ENCODE measurements around the gene DOCK3. TPM values are rescaled to one million over a fixed set of nuclear protein-coding genes. Genes with fewer than 3 reads are reported as not detected.

DOCK3 gene
- total and polyA plus RNA-seq, 2 donors (not counting 3 experiments of a cell fraction or from before 2014, with no cell fraction given): 0.08 to 0.13 TPM

GRCh38 chr3:51297333-51297732 lies 622.6 kb downstream of the DOCK3 start:
- BruUV-seq (replicated peaks): no TSS peak
- TF ChIP-seq MYC (IDR thresholded peaks at IDR 0.05; ENCODE audit: low read depth, low read length) (no peak), POLR2A (IDR thresholded peaks at IDR 0.05; ENCODE audit: low read depth, low read length) (no peak), GATA2 (IDR thresholded peaks at IDR 0.05; ENCODE audit: insufficient read depth, insufficient read length, low read depth, low read length) (no peak), EZH2 (IDR thresholded peaks at IDR 0.05; ENCODE audit: borderline replicate concordance, low read depth, low read length, severe bottlenecking) (no peak), MAX (IDR thresholded peaks at IDR 0.05; ENCODE audit: insufficient read depth, insufficient read length) (no peak), FOS (IDR thresholded peaks at IDR 0.05; ENCODE audit: borderline replicate concordance, insufficient read depth, low read length) (no peak), CTCF (IDR thresholded peaks at IDR 0.05; ENCODE audit: extremely low read depth in 1 of 2, insufficient read depth in 1 of 2, low read depth in 1 of 2, low read length in 2 of 2) (no peak), JUN (IDR thresholded peaks at IDR 0.05; ENCODE audit: borderline replicate concordance, insufficient read depth, insufficient read length, low read depth) (no peak), POLR2AphosphoS5 (IDR thresholded peaks at IDR 0.05; ENCODE audit: insufficient read depth, low read depth, low read length) (no peak)
- no peak overlapping the region for H2AFZ ChIP-seq (ENCODE audit: low read depth, low read length)
- no peak overlapping the region for H3K4me3 ChIP-seq (replicated peaks in 1 of 3; ENCODE audit: insufficient read depth in 1 of 3, low read depth in 1 of 3, low read length in 3 of 3)
- H3K27me3 ChIP-seq (ENCODE audit: control insufficient read depth in 2 of 2, insufficient read depth in 2 of 2, low read length in 2 of 2): no peaks in the 10 kb centered on the region
- POLR2A ChIA-PET: no interaction called here
- DNase-seq (ENCODE audit: low read depth, low spot score) (no peak), FAIRE-seq (no peak)
- no peaks in the 10 kb centered on the region for H3K4me1 ChIP-seq (ENCODE audit: control insufficient read depth, extremely low read depth, insufficient read depth, low read length)
- H3K36me3 ChIP-seq (ENCODE audit: control insufficient read depth in 2 of 2, extremely low read depth in 1 of 2, insufficient read depth in 2 of 2, low read length in 2 of 2): no peaks in the 10 kb centered on the region
- intact Hi-C loops (cut with micrococcal nuclease) (no loop called here), dilution Hi-C loops (cut with MboI; ENCODE audit: extremely low pct_ligation_motif_present, low sequenced_read_pairs) (no loop called here)
- no peak overlapping the region for H3K27ac ChIP-seq (ENCODE audit: insufficient read depth, low read depth, low read length)
- no peaks in the 10 kb centered on the region for H3K79me2 ChIP-seq (ENCODE audit: control insufficient read depth, insufficient read depth, low read length)
- no peak overlapping the region for H3K9ac ChIP-seq (replicated peaks; ENCODE audit: extremely low read depth, insufficient read depth, low read length)
- CTCF ChIA-PET: interaction anchor here (0.8 to 1.2 kb wide), 2 partner anchors 12 to 13 kb away, joined by 3 read pairs; no protein-coding TSS in a partner anchor
- H4K20me1 ChIP-seq (replicated peaks; ENCODE audit: control insufficient read depth, extremely low read depth, insufficient read depth, low read length): no peaks in the 10 kb centered on the region
- H3K9me1 ChIP-seq (replicated peaks; ENCODE audit: control insufficient read depth, extremely low read depth, insufficient read depth, low read length): no peaks in the 10 kb centered on the region
- H3K4me2 ChIP-seq (ENCODE audit: insufficient read depth, low read length): no peak overlapping the region
- H3K9me3 ChIP-seq (replicated peaks; ENCODE audit: control insufficient read depth, insufficient read depth, low read length): no peaks in the 10 kb centered on the region

Data from endothelial cell of umbilical vein (primary cell).